Astrocyte (in vitro differentiated cells and primary cell): Measurements from ENCODE around the gene DNAJC13.

Experiments
- EZH2 ChIP-seq: IDR thresholded peaks from 2 replicates; pipeline ENCODE4 v1.6.1; 2012; ENCODE audit warnings: mild to moderate bottlenecking, low read length, inconsistent platforms; ENCODE audit not compliant: insufficient read depth
- TF ChIP-seq, protein P1 (sequence below): IDR thresholded peaks from 2 replicates; pipeline ENCODE4 v1.5.1; 2011; ENCODE audit warnings: low read depth, mild to moderate bottlenecking, inconsistent platforms, low read length, moderate library complexity; ENCODE audit not compliant: insufficient read depth

DNA sequence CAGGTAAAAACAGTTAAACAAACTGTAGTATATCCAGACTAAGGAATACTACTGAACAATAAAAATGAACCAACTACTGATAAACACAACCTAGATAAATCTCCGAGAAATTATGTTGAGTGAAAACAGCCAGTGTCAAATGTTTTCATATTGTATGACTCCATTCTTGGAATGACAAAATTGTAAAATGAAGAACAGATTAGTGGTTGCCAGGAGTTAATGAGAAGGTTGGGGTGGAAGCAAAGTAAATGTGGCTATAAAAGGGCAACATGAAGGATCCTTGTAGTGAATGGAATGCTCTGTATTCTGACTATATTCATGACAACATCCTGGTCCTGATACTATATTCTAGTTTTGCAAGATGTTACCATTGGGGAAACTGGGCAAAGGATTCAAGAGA is 152.3 kb downstream of the DNAJC13 start:
- TF ChIP-seq, protein P1, sequence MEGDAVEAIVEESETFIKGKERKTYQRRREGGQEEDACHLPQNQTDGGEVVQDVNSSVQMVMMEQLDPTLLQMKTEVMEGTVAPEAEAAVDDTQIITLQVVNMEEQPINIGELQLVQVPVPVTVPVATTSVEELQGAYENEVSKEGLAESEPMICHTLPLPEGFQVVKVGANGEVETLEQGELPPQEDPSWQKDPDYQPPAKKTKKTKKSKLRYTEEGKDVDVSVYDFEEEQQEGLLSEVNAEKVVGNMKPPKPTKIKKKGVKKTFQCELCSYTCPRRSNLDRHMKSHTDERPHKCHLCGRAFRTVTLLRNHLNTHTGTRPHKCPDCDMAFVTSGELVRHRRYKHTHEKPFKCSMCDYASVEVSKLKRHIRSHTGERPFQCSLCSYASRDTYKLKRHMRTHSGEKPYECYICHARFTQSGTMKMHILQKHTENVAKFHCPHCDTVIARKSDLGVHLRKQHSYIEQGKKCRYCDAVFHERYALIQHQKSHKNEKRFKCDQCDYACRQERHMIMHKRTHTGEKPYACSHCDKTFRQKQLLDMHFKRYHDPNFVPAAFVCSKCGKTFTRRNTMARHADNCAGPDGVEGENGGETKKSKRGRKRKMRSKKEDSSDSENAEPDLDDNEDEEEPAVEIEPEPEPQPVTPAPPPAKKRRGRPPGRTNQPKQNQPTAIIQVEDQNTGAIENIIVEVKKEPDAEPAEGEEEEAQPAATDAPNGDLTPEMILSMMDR: no peak
- no peak for TF ChIP-seq EZH2
